Adrenal gland (tissue), 5 donors: Measurements from ENCODE around the gene TNS3.

Experiments
- CTCF ChIP-seq, 6 experiments: fragments of 450-650 bp in 4 of 6; fragments of 200-600 bp in 2 of 6; sonication (generic) in 1 of 6; IDR thresholded peaks; 1 replicate in 5 of 6; 2 replicates in 1 of 6; pipeline versions ENCODE4 v1.5.1 to v1.8.0; 2016 to 2021; ENCODE audit warnings: antibody characterized with exemption in 6 of 6, mild to moderate bottlenecking in 2 of 6, moderate library complexity in 1 of 6
- POLR2A ChIP-seq, 2 donors: fragments of 450-650 bp; IDR thresholded peaks; one replicate each; pipeline ENCODE4 v1.6.1; 2017; ENCODE audit warnings: antibody characterized with exemption in 2 of 2, mild to moderate bottlenecking in 2 of 2, moderate library complexity in 1 of 2
- donor health status: DM: no; HTN: no; CAD: no.

- no peak for TF ChIP-seq POLR2A (IDR thresholded peaks at IDR 0.05)
- no peak for TF ChIP-seq CTCF (IDR thresholded peaks at IDR 0.05)
Observed at GRCh38 chr7:47231032-47231431, 350.9 kb downstream of the TNS3 start.
